Measurements from ENCODE around the gene DENND1A. TPM values are rescaled to one million over a fixed set of nuclear protein-coding genes. Genes with fewer than 3 reads are reported as not detected.
"Not testable (repeated sequence)": the region's sequence is repeated elsewhere in the genome, so short reads cannot be mapped to it uniquely, and the experiment has no call there.

The DENND1A gene
- total RNA-seq, 1 donor from 2014 or later: 13.9 TPM

- Mint-ChIP-seq H3K4me1 (ENCODE audit: low read depth, unreplicated experiment) (no peaks in the 10 kb centered on the region), H3K4me3 (ENCODE audit: unreplicated experiment) (no peak overlapping the region), H3K27me3 (ENCODE audit: unreplicated experiment) (no peaks in the 10 kb centered on the region), H3K9me3 (ENCODE audit: unreplicated experiment) (peaks cover 5% of the 10 kb centered on the region), H3K36me3 (ENCODE audit: unreplicated experiment) (no peaks in the 10 kb centered on the region), H3K27ac (ENCODE audit: unreplicated experiment) (no peak overlapping the region)
- no peak for DNase-seq
- TF ChIP-seq, protein P1, sequence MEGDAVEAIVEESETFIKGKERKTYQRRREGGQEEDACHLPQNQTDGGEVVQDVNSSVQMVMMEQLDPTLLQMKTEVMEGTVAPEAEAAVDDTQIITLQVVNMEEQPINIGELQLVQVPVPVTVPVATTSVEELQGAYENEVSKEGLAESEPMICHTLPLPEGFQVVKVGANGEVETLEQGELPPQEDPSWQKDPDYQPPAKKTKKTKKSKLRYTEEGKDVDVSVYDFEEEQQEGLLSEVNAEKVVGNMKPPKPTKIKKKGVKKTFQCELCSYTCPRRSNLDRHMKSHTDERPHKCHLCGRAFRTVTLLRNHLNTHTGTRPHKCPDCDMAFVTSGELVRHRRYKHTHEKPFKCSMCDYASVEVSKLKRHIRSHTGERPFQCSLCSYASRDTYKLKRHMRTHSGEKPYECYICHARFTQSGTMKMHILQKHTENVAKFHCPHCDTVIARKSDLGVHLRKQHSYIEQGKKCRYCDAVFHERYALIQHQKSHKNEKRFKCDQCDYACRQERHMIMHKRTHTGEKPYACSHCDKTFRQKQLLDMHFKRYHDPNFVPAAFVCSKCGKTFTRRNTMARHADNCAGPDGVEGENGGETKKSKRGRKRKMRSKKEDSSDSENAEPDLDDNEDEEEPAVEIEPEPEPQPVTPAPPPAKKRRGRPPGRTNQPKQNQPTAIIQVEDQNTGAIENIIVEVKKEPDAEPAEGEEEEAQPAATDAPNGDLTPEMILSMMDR (IDR thresholded peaks at IDR 0.05; ENCODE audit: partially characterized antibody, unreplicated experiment): no peak
Observed at GRCh38 chr9:123948286-123948685, 18.4 kb upstream of the DENND1A start.

GRCh38 chr9:123947326-123947725 lies 17.4 kb upstream of the DENND1A start:
- no peaks in the 10 kb centered on the region for H3K27me3 Mint-ChIP-seq (ENCODE audit: unreplicated experiment)
- no peaks in the 10 kb centered on the region for H3K4me1 Mint-ChIP-seq (ENCODE audit: low read depth, unreplicated experiment)
- DNase-seq: no peak
- no peaks in the 10 kb centered on the region for H3K36me3 Mint-ChIP-seq (ENCODE audit: unreplicated experiment)
- H3K27ac Mint-ChIP-seq (ENCODE audit: unreplicated experiment): no peak overlapping the region
- no peak overlapping the region for H3K4me3 Mint-ChIP-seq (ENCODE audit: unreplicated experiment)
- TF ChIP-seq, protein P1 (IDR thresholded peaks at IDR 0.05; ENCODE audit: partially characterized antibody, unreplicated experiment): no peak
- H3K9me3 Mint-ChIP-seq (ENCODE audit: unreplicated experiment): peaks cover 5% of the 10 kb centered on the region

DNA sequence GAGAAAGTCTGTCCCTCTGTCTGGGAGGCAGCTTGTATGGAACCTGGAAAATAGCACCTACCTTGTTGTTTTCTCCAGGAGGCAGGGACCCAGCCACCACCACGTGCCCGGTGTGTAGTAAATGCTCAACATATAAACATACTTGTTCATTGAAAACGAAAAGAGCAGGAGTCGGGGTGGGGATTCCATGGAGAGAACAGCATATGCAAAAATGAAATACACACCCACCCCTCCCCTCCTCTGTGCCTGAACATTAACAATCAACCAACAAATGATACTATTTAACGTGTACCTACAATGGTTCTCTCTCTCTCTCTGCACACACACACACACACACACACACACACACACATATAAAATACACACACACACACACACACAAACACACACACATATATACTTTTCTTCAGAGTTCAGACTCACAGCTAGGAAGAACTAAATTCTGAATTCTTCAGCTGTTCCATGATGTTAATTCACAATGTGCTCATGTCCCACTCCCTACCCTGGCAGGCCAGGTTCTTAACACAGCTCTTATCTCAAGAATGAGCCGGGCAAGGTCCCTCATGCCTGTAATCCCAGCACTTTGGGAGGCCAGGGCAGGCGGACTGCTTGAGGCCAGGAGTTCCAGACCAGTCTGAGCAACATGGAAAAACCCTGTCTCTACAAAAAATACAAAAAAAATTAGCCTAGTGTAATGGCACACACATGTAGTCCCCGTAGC lies 16.3 kb upstream of the DENND1A start:
- H3K27ac Mint-ChIP-seq (ENCODE audit: unreplicated experiment): no peak overlapping the region
- no peaks in the 10 kb centered on the region for H3K36me3 Mint-ChIP-seq (ENCODE audit: unreplicated experiment)
- TF ChIP-seq, protein P1 (IDR thresholded peaks at IDR 0.05; ENCODE audit: partially characterized antibody, unreplicated experiment): no peak
- H3K4me3 Mint-ChIP-seq (ENCODE audit: unreplicated experiment): no peak overlapping the region
- H3K4me1 Mint-ChIP-seq (ENCODE audit: low read depth, unreplicated experiment): peaks cover 5% of the 10 kb centered on the region
- DNase-seq: no peak
- H3K27me3 Mint-ChIP-seq (ENCODE audit: unreplicated experiment): no peaks in the 10 kb centered on the region
- peaks cover 5% of the 10 kb centered on the region for H3K9me3 Mint-ChIP-seq (ENCODE audit: unreplicated experiment)

DNA sequence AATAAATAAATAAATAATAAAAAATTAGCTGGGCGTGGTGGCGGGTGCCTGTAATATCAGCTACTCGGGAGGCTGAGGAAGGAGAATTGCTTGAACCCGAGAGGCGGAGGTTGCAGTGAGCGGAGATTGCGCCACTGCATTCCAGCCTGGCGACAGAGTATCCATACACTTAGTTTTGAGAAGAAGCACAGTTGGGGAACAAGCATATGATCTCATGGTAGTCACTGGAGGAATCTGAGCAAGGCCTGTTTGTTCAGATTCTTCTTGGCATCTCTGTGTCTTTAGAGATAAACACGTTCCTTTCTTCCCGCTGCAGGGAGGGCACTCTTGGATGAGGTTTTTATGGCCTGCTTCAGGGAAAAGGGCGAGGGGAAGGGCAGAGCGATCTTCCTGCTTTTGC lies 15.6 kb upstream of the DENND1A start:
- H3K36me3 Mint-ChIP-seq (ENCODE audit: unreplicated experiment): no peaks in the 10 kb centered on the region
- no peak for DNase-seq
- H3K27me3 Mint-ChIP-seq (ENCODE audit: unreplicated experiment): no peaks in the 10 kb centered on the region
- H3K9me3 Mint-ChIP-seq (ENCODE audit: unreplicated experiment): peaks cover 5% of the 10 kb centered on the region
- H3K27ac Mint-ChIP-seq (ENCODE audit: unreplicated experiment): no peak overlapping the region
- H3K4me3 Mint-ChIP-seq (ENCODE audit: unreplicated experiment): no peak overlapping the region
- peaks cover 7% of the 10 kb centered on the region for H3K4me1 Mint-ChIP-seq (ENCODE audit: low read depth, unreplicated experiment)
- TF ChIP-seq, protein P1 (IDR thresholded peaks at IDR 0.05; ENCODE audit: partially characterized antibody, unreplicated experiment): no peak

- DNase-seq; H3K36me3 Mint-ChIP-seq (ENCODE audit: unreplicated experiment); H3K4me3 Mint-ChIP-seq (ENCODE audit: unreplicated experiment); H3K27me3 Mint-ChIP-seq (ENCODE audit: unreplicated experiment); H3K4me1 Mint-ChIP-seq (ENCODE audit: low read depth, unreplicated experiment); H3K9me3 Mint-ChIP-seq (ENCODE audit: unreplicated experiment); H3K27ac Mint-ChIP-seq (ENCODE audit: unreplicated experiment): not testable (repeated sequence)
Observed at GRCh38 chr9:123944464-123944863, 14.5 kb upstream of the DENND1A start.

Measured in glutamatergic neuron (in vitro differentiated cells).